Measurements from ENCODE around the gene NCKAP5L. TPM values are rescaled to one million over a fixed set of nuclear protein-coding genes. Genes with fewer than 3 reads are reported as not detected.
A peak's percentile ranks its signal among the peaks of the same experiment; 100 is the strongest.

The NCKAP5L gene
- total and polyA plus RNA-seq, 2 experiments from 2014 or later = 10.2 to 37.0 TPM

GRCh38 chr12:49748306-49748705, 79.9 kb downstream of the NCKAP5L start:
- H3K36me3 ChIP-seq (ENCODE audit: insufficient read depth) = peaks cover 10% of the 10 kb centered on the region
- Mint-ChIP-seq H3K36me3 (ENCODE audit: low read depth) (peaks cover 27% of the 10 kb centered on the region), H3K9me3 (no peaks in the 10 kb centered on the region), H3K27ac (0 out of 2 replicates have a peak overlapping the region, but pooled peaks have one; percentile 26), H3K27me3 (ENCODE audit: insufficient read depth, low read depth, poor library complexity) (peaks cover 2% of the 10 kb centered on the region), H3K4me1 (peaks cover 43% of the 10 kb centered on the region), H3K4me3 (no peak overlapping the region)
- H3K79me2 ChIP-seq (replicated peaks; ENCODE audit: insufficient read depth) = peaks cover 100% of the 10 kb centered on the region
- DNase-seq (ENCODE audit: low spot score) (no peak), ATAC-seq (no peak)
- H3K9me2 ChIP-seq (ENCODE audit: insufficient read depth) = no peaks in the 10 kb centered on the region
- H2AFZ ChIP-seq = no peak overlapping the region
- 0 out of 2 replicates have a peak overlapping the region, but pooled peaks have one; percentile 30 for H3K27ac ChIP-seq (ENCODE audit: low read depth)
- no peak for TF ChIP-seq STAT1 (IDR thresholded peaks at IDR 0.05; ENCODE audit: unreplicated experiment)
- TF ChIP-seq POLR2AphosphoS5 (IDR thresholded peaks at IDR 0.05; ENCODE audit: low read depth) = no peak
- no peak for TF ChIP-seq NANOG (IDR thresholded peaks at IDR 0.05; ENCODE audit: borderline replicate concordance)
- TF ChIP-seq ZNF331 (CRISPR knock-in tag; IDR thresholded peaks at IDR 0.05; ENCODE audit: low read depth) = no peak
- no peak for TF ChIP-seq EZH2 (IDR thresholded peaks at IDR 0.05; ENCODE audit: low read depth, unreplicated experiment)
- no peak for TF ChIP-seq ZNF462 (CRISPR knock-in tag; IDR thresholded peaks at IDR 0.05)
- TF ChIP-seq CREB1 (CRISPR knock-in tag; IDR thresholded peaks at IDR 0.05; ENCODE audit: low read depth) = no peak
- no peak for TF ChIP-seq CTCF (conservative IDR thresholded peaks at IDR 0.05; ENCODE audit: low read depth in 2 of 2)
- TF ChIP-seq REST (IDR thresholded peaks at IDR 0.05; ENCODE audit: unreplicated experiment) = no peak
- TF ChIP-seq JUNB (IDR thresholded peaks at IDR 0.05; ENCODE audit: unreplicated experiment) = no peak
- TF ChIP-seq EZH2phosphoT487 (IDR thresholded peaks at IDR 0.05; ENCODE audit: unreplicated experiment) = no peak
- no peak for TF ChIP-seq ETS1 (IDR thresholded peaks at IDR 0.05)
- H3K4me2 ChIP-seq = no peak overlapping the region
- H3F3A ChIP-seq (replicated peaks; ENCODE audit: low read depth) = no peaks in the 10 kb centered on the region
- peaks cover 90% of the 10 kb centered on the region for H4K20me1 ChIP-seq (replicated peaks; ENCODE audit: insufficient read depth)
- peaks cover 9% of the 10 kb centered on the region for H3K4me1 ChIP-seq (ENCODE audit: insufficient read depth)
- no peak overlapping the region for H3K4me3 ChIP-seq
- H3K27me3 ChIP-seq (ENCODE audit: insufficient read depth) = no peaks in the 10 kb centered on the region

Measured in GM23338 (cell line).